ENCODE measurements around the gene ANO9.
A peak's percentile ranks its signal among the peaks of the same experiment; 100 is the strongest.

Gene ANO9

GRCh38 chr11:457111-457760 is 15.4 kb upstream of the ANO9 start:
- Histone ChIP-seq H3K4me1 (ENCODE audit: control insufficient read depth, low read depth, low read length) (no peaks in the 10 kb centered on the region), H3K4me3 (ENCODE audit: low read length) (no peak overlapping the region), H3K36me3 (ENCODE audit: control insufficient read depth, low read depth, low read length) (peaks cover 15% of the 10 kb centered on the region), H3K27ac (ENCODE audit: low read length) (no peak overlapping the region), H3K9ac (ENCODE audit: low read length) (no peak overlapping the region), H3K9me3 (ENCODE audit: control insufficient read depth, low read depth, low read length) (no peaks in the 10 kb centered on the region), H3K27me3 (ENCODE audit: control insufficient read depth, insufficient read depth, low read length) (no peaks in the 10 kb centered on the region)

GRCh38 chr11:456533-456932 is 14.7 kb upstream of the ANO9 start:
- Histone ChIP-seq H3K4me1 (ENCODE audit: control insufficient read depth, low read depth, low read length) (no peaks in the 10 kb centered on the region), H3K27me3 (ENCODE audit: control insufficient read depth, insufficient read depth, low read length) (no peaks in the 10 kb centered on the region), H3K4me3 (ENCODE audit: low read length) (no peak overlapping the region), H3K9ac (ENCODE audit: low read length) (no peak overlapping the region), H3K36me3 (ENCODE audit: control insufficient read depth, low read depth, low read length) (peaks cover 17% of the 10 kb centered on the region), H3K9me3 (ENCODE audit: control insufficient read depth, low read depth, low read length) (no peaks in the 10 kb centered on the region), H3K27ac (ENCODE audit: low read length) (no peak overlapping the region)

- H3K9ac ChIP-seq (ENCODE audit: low read length), result no peak overlapping the region
- no peak overlapping the region for H3K4me3 ChIP-seq (ENCODE audit: low read length)
- H3K27ac ChIP-seq (ENCODE audit: low read length), result no peak overlapping the region
- no peaks in the 10 kb centered on the region for H3K9me3 ChIP-seq (ENCODE audit: control insufficient read depth, low read depth, low read length)
- peaks cover 5% of the 10 kb centered on the region for H3K4me1 ChIP-seq (ENCODE audit: control insufficient read depth, low read depth, low read length)
- H3K36me3 ChIP-seq (ENCODE audit: control insufficient read depth, low read depth, low read length), result peaks cover 11% of the 10 kb centered on the region
- no peaks in the 10 kb centered on the region for H3K27me3 ChIP-seq (ENCODE audit: control insufficient read depth, insufficient read depth, low read length)
Observed at GRCh38 chr11:455566-456147, 13.8 kb upstream of the ANO9 start.

- no peak overlapping the region for H3K9ac ChIP-seq (ENCODE audit: low read length)
- peaks cover 10% of the 10 kb centered on the region for H3K36me3 ChIP-seq (ENCODE audit: control insufficient read depth, low read depth, low read length)
- no peaks in the 10 kb centered on the region for H3K9me3 ChIP-seq (ENCODE audit: control insufficient read depth, low read depth, low read length)
- no peak overlapping the region for H3K4me3 ChIP-seq (ENCODE audit: low read length)
- no peaks in the 10 kb centered on the region for H3K27me3 ChIP-seq (ENCODE audit: control insufficient read depth, insufficient read depth, low read length)
- H3K4me1 ChIP-seq (ENCODE audit: control insufficient read depth, low read depth, low read length), result peaks cover 5% of the 10 kb centered on the region
- no peak overlapping the region for H3K27ac ChIP-seq (ENCODE audit: low read length)
Observed at GRCh38 chr11:454801-455565, 13.2 kb upstream of the ANO9 start.

GRCh38 chr11:454043-454442 is 12.2 kb upstream of the ANO9 start:
- no peaks in the 10 kb centered on the region for H3K9me3 ChIP-seq (ENCODE audit: control insufficient read depth, low read depth, low read length)
- H3K4me3 ChIP-seq (ENCODE audit: low read length), result no peak overlapping the region
- H3K4me1 ChIP-seq (ENCODE audit: control insufficient read depth, low read depth, low read length), result peaks cover 5% of the 10 kb centered on the region
- no peaks in the 10 kb centered on the region for H3K27me3 ChIP-seq (ENCODE audit: control insufficient read depth, insufficient read depth, low read length)
- no peak overlapping the region for H3K9ac ChIP-seq (ENCODE audit: low read length)
- H3K36me3 ChIP-seq (ENCODE audit: control insufficient read depth, low read depth, low read length), result peaks cover 10% of the 10 kb centered on the region
- H3K27ac ChIP-seq (ENCODE audit: low read length), result no peak overlapping the region

GRCh38 chr11:453564-453963 is 11.8 kb upstream of the ANO9 start:
- Histone ChIP-seq H3K4me1 (ENCODE audit: control insufficient read depth, low read depth, low read length) (peaks cover 5% of the 10 kb centered on the region), H3K4me3 (ENCODE audit: low read length) (no peak overlapping the region), H3K27me3 (ENCODE audit: control insufficient read depth, insufficient read depth, low read length) (no peaks in the 10 kb centered on the region), H3K36me3 (ENCODE audit: control insufficient read depth, low read depth, low read length) (peaks cover 10% of the 10 kb centered on the region), H3K27ac (ENCODE audit: low read length) (no peak overlapping the region), H3K9ac (ENCODE audit: low read length) (no peak overlapping the region), H3K9me3 (ENCODE audit: control insufficient read depth, low read depth, low read length) (no peaks in the 10 kb centered on the region)

GRCh38 chr11:452916-453527 is 11.2 kb upstream of the ANO9 start:
- H3K4me3 ChIP-seq (ENCODE audit: low read length), result no peak overlapping the region
- H3K36me3 ChIP-seq (ENCODE audit: control insufficient read depth, low read depth, low read length), result peaks cover 10% of the 10 kb centered on the region
- H3K27ac ChIP-seq (ENCODE audit: low read length), result no peak overlapping the region
- H3K27me3 ChIP-seq (ENCODE audit: control insufficient read depth, insufficient read depth, low read length), result no peaks in the 10 kb centered on the region
- peaks cover 5% of the 10 kb centered on the region for H3K4me1 ChIP-seq (ENCODE audit: control insufficient read depth, low read depth, low read length)
- no peak overlapping the region for H3K9ac ChIP-seq (ENCODE audit: low read length)
- no peaks in the 10 kb centered on the region for H3K9me3 ChIP-seq (ENCODE audit: control insufficient read depth, low read depth, low read length)

GRCh38 chr11:452203-452744 is 10.5 kb upstream of the ANO9 start:
- Histone ChIP-seq H3K36me3 (ENCODE audit: control insufficient read depth, low read depth, low read length) (peaks cover 10% of the 10 kb centered on the region), H3K4me3 (ENCODE audit: low read length) (no peak overlapping the region), H3K4me1 (ENCODE audit: control insufficient read depth, low read depth, low read length) (peaks cover 5% of the 10 kb centered on the region), H3K27me3 (ENCODE audit: control insufficient read depth, insufficient read depth, low read length) (no peaks in the 10 kb centered on the region), H3K9ac (ENCODE audit: low read length) (no peak overlapping the region), H3K9me3 (ENCODE audit: control insufficient read depth, low read depth, low read length) (no peaks in the 10 kb centered on the region), H3K27ac (ENCODE audit: low read length) (no peak overlapping the region)

- no peak overlapping the region for H3K27ac ChIP-seq (ENCODE audit: low read length)
- H3K27me3 ChIP-seq (ENCODE audit: control insufficient read depth, insufficient read depth, low read length), result no peaks in the 10 kb centered on the region
- peaks cover 10% of the 10 kb centered on the region for H3K36me3 ChIP-seq (ENCODE audit: control insufficient read depth, low read depth, low read length)
- no peak overlapping the region for H3K4me3 ChIP-seq (ENCODE audit: low read length)
- peaks cover 5% of the 10 kb centered on the region for H3K4me1 ChIP-seq (ENCODE audit: control insufficient read depth, low read depth, low read length)
- no peak overlapping the region for H3K9ac ChIP-seq (ENCODE audit: low read length)
- H3K9me3 ChIP-seq (ENCODE audit: control insufficient read depth, low read depth, low read length), result no peaks in the 10 kb centered on the region
Observed at GRCh38 chr11:451738-452137, 9.9 kb upstream of the ANO9 start.

GRCh38 chr11:450809-451451 is 9.1 kb upstream of the ANO9 start:
- no peak overlapping the region for H3K27ac ChIP-seq (ENCODE audit: low read length)
- H3K27me3 ChIP-seq (ENCODE audit: control insufficient read depth, insufficient read depth, low read length), result no peaks in the 10 kb centered on the region
- peak overlapping the region; percentile 85 for H3K4me3 ChIP-seq (ENCODE audit: low read length)
- no peaks in the 10 kb centered on the region for H3K9me3 ChIP-seq (ENCODE audit: control insufficient read depth, low read depth, low read length)
- H3K4me1 ChIP-seq (ENCODE audit: control insufficient read depth, low read depth, low read length), result peaks cover 5% of the 10 kb centered on the region
- H3K9ac ChIP-seq (ENCODE audit: low read length), result peak overlapping the region; percentile 63
- peaks cover 10% of the 10 kb centered on the region for H3K36me3 ChIP-seq (ENCODE audit: control insufficient read depth, low read depth, low read length)
